Glutamatergic neuron (in vitro differentiated cells): ENCODE results near the gene CLTCL1. TPM values are rescaled to one million over a fixed set of nuclear protein-coding genes. Genes with fewer than 3 reads are reported as not detected.

ENCODE experiments used
- DNase-seq: peaks from one replicate; pipeline ENCODE4 v3.0.0; 2022
- H3K27ac Mint-ChIP-seq: one replicate; pipeline ENCODE4 v1.8.0; 2020; ENCODE audit warnings: mild to moderate bottlenecking, mixed read lengths, inconsistent platforms; ENCODE audit not compliant: unreplicated experiment
- H3K27me3 Mint-ChIP-seq: one replicate; pipeline ENCODE4 v1.8.0; 2020; ENCODE audit warnings: mild to moderate bottlenecking, moderate library complexity, mixed read lengths, inconsistent platforms; ENCODE audit not compliant: unreplicated experiment
- H3K36me3 Mint-ChIP-seq: one replicate; pipeline ENCODE4 v1.8.0; 2020; ENCODE audit warnings: mild to moderate bottlenecking, mixed read lengths, inconsistent platforms; ENCODE audit not compliant: unreplicated experiment
- H3K4me1 Mint-ChIP-seq: one replicate; pipeline ENCODE4 v1.8.0; 2020; ENCODE audit warnings: mild to moderate bottlenecking, low read depth, mixed read lengths, inconsistent platforms; ENCODE audit not compliant: unreplicated experiment
- H3K4me3 Mint-ChIP-seq: one replicate; pipeline ENCODE4 v1.8.0; 2020; ENCODE audit warnings: mild to moderate bottlenecking, mixed read lengths, inconsistent platforms; ENCODE audit not compliant: unreplicated experiment
- H3K9me3 Mint-ChIP-seq: one replicate; pipeline ENCODE4 v1.8.0; 2020; ENCODE audit warnings: mild to moderate bottlenecking, moderate library complexity, mixed read lengths, inconsistent platforms; ENCODE audit not compliant: unreplicated experiment
- CTCF ChIP-seq: fragments of 200-600 bp; sonication (generic); IDR thresholded peaks from one replicate; pipeline ENCODE4 v1.5.0; 2021; ENCODE audit not compliant: partially characterized antibody, unreplicated experiment
- total RNA-seq: library from RNA; stranded (reverse); fragmentation: NEBNext Ultra II Directional; extraction: Animal tissue kit (Norgen Biotek cat#: 25700); gene quantifications from one replicate; pipeline ENCODE4 v1.2.1, GENCODE V29; 2021; ENCODE audit not compliant: unreplicated experiment

CLTCL1 gene
- total RNA-seq, 1 donor from 2014 or later, result 11.8 TPM

DNA sequence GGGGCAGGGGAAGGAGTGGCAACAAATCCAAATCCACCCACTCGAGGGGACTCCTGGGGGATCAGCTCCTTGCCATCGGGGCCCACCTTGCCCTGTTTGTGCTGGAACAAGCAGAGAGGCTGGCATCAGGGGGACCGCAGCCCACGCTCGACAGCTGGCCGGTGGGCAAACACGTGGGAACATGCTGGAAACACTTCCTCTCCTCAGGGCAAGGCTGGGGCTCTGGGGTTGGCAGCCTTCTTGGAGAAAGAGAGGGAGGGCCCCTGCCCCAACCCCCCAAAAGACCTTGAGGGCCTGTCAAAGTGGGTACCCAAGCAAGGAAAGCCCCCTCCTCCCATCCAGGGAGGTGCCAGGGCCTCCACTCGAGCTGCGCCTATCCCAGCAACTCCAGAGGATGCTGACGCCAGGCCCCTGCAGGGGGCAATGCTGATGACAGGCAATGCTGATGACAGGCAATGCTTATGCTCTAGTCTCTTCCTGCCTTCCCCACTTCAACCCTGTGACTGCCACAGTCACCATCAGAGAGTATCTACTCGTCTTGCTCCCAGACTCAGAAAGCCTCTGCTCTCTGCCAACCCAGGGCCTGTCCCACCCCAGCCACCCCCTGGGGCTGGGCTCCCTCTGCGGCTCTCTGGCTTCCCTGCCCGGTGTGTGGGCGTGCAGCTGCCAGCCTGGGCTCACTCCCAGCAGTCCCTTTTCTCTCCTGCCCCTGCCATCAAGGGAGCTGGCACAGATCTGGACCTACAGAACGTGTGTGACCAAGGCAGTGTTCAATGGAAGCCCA, 153.1 kb downstream of the CLTCL1 start:
- DNase-seq, result no peak
- Mint-ChIP-seq H3K36me3 (peaks cover 10% of the 10 kb centered on the region), H3K9me3 (peaks cover 7% of the 10 kb centered on the region), H3K27ac (no peak overlapping the region), H3K4me1 (no peaks in the 10 kb centered on the region), H3K4me3 (no peak overlapping the region), H3K27me3 (peaks cover 8% of the 10 kb centered on the region)
- TF ChIP-seq CTCF, result no peak

GRCh38 chr22:19137384-19138216, 153.9 kb downstream of the CLTCL1 start:
- Mint-ChIP-seq H3K9me3 (peaks cover 7% of the 10 kb centered on the region), H3K4me3 (no peak overlapping the region), H3K27me3 (peaks cover 8% of the 10 kb centered on the region), H3K36me3 (peaks cover 10% of the 10 kb centered on the region), H3K4me1 (no peaks in the 10 kb centered on the region), H3K27ac (no peak overlapping the region)
- TF ChIP-seq CTCF, result no peak
- DNase-seq, result no peak

DNA sequence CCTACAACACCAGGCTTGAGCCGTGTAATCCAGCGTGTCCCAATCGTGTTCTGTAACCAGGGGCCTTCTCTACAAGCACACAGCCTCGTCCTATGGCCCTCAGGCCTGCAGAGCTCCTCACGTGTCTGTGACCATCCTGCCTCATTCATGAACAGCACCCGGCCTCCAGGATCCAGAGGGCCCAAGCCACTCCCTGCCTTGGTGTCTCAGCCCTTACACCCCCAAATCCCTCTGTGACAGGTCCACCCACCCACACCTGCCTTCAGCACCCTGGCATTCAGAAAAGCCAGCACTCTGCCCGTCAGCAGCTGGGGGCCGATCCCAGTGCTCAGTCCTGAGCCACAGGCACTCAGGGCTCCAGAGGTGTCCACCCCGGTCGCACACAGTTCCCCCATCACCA, 154.6 kb downstream of the CLTCL1 start:
- Mint-ChIP-seq H3K36me3 (peaks cover 10% of the 10 kb centered on the region), H3K4me1 (no peaks in the 10 kb centered on the region), H3K9me3 (peaks cover 7% of the 10 kb centered on the region)

GRCh38 chr22:19134874-19135273, 156.6 kb downstream of the CLTCL1 start:
- H3K9me3 Mint-ChIP-seq, result peaks cover 7% of the 10 kb centered on the region
- peaks cover 8% of the 10 kb centered on the region for H3K27me3 Mint-ChIP-seq
- no peak overlapping the region for H3K27ac Mint-ChIP-seq
- no peak for DNase-seq
- H3K4me1 Mint-ChIP-seq, result no peaks in the 10 kb centered on the region
- peaks cover 15% of the 10 kb centered on the region for H3K36me3 Mint-ChIP-seq
- TF ChIP-seq CTCF, result no peak
- H3K4me3 Mint-ChIP-seq, result no peak overlapping the region

More for the DNA sequence above, 154.6 kb downstream of the CLTCL1 start:
- Mint-ChIP-seq H3K4me3 (no peak overlapping the region), H3K27me3 (peaks cover 8% of the 10 kb centered on the region), H3K27ac (no peak overlapping the region)
- DNase-seq, result no peak
- no peak for TF ChIP-seq CTCF
